Activated T-cell treated with anti-CD3 and anti-CD28 coated beads for 1 hour (primary cell): ENCODE results near the gene PRLR.
"Not testable (repeated sequence)": the region's sequence is repeated elsewhere in the genome, so short reads cannot be mapped to it uniquely, and the experiment has no call there.

Experiments
- DNase-seq: peaks from one replicate; pipeline ENCODE4 v3.0.0-alpha.2; 2020; ENCODE audit warnings: low read depth

The PRLR gene

GRCh38 chr5:35230038-35230611 lies at the start of gene PRLR:
Gene PRLR, minus strand, starts transcription at chr5:35230487. Its CDS starts 140,867 bp downstream, at chr5:35089620.
- no peak for DNase-seq

- no peak for DNase-seq
Observed at GRCh38 chr5:35274839-35275509, 44.7 kb upstream of the PRLR start.

DNA sequence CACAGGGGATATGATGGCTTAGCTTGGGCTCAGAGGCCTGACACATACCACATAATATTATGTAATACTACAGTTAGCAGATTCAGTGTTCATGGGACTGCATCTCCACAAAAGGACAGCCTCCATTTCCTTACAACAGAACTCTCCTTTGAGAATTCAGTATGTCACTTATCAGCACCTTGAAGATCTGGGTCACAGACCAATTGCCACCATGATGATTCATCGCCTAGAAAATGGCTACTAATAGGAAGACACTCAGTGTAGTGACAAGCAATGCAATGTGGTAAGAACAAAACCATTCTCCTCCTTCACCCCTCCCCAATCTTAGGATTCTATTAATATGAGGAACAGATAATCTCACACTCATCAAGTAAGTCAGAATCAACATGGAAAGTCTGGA lies 38.7 kb upstream of the PRLR start:
- no peak for DNase-seq

DNA sequence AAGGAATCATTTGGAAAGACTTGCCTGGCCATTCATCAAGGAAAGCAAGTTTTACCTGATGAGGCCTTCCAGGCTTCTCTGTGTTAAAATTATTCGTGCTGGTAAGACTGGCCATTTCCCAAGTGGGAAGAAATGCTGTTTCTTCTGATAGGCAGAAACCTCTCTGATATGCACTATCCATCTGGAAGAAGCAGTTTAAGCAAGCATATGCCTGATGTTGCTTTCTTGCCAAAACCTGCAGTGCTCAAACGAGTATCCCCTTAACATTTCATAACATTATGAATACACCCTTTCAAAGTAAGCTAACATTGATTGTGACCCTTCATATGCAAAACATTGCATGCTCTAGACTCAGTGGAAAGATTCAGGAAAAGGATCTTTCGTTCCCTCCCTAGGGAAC lies 36.0 kb upstream of the PRLR start:
- DNase-seq = no peak

DNA sequence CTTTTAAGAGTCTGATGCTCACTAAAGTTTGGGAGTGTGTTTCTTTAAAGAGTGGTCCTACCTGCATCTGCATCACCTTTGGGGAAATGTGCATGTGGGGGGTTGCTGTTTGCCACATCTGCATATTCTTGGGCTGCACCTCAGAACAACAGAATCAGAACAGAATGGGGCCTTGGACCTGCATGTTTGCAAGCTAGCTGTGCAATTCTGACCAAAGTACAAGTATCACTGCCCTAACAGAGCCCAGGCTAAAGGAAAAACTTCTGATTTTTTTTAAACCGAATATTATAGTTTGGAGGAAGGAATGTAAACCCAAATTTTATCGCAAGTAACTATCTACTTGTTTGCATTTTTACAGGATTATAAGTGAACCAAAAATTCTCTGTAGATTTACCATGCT lies 34.2 kb upstream of the PRLR start:
- DNase-seq = no peak

GRCh38 chr5:35263266-35263877 lies 33.1 kb upstream of the PRLR start:
- no peak for DNase-seq

- DNase-seq = no peak
Observed at GRCh38 chr5:35253582-35253981, 23.3 kb upstream of the PRLR start.

GRCh38 chr5:35252963-35253362 lies 22.7 kb upstream of the PRLR start:
- DNase-seq = no peak

DNA sequence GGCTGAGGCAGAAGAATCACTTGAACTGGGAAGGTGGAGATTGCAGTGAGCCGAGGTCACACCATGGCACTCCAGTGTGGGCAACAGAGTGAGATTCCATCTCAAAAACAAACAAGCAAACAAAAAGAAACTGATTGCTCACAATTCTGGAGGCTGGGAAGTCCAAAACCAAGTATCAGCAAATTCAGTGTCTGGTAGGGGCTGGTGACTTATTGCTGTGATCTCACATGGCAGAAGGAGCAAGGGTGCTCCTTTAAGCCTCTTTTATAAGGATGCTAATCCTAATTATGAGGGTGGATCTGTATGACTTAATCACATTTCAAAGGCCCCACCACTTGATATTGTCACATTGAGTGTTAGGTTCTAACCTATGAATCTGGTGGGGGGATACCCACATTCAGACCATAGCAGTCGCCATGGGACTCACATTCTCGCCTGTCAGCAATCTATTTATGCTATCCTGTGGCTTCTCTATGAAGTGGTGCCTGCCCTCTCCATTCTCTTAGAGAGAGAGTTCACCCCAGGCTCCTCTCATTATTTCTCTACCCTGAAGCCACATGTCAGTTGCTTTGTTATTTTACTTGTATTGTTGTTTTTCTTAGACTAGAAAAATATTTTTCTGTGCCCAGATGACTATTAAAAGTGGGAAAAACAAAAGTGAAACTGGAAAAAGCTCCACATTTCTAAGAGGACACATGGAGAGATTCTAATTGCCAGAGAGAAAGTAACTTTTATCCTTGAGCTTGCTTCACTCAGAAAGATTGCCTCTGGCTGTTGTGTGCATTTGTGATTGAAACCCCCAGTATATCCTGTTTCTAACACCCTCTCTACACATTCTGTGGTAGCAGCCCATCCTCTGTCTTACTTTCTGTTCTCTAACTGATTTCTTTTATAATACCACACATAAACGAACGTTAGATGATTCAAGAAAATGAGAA lies 18.8 kb upstream of the PRLR start:
- DNase-seq = no peak

GRCh38 chr5:35247648-35248034 lies 17.4 kb upstream of the PRLR start:
- DNase-seq = no peak

DNA sequence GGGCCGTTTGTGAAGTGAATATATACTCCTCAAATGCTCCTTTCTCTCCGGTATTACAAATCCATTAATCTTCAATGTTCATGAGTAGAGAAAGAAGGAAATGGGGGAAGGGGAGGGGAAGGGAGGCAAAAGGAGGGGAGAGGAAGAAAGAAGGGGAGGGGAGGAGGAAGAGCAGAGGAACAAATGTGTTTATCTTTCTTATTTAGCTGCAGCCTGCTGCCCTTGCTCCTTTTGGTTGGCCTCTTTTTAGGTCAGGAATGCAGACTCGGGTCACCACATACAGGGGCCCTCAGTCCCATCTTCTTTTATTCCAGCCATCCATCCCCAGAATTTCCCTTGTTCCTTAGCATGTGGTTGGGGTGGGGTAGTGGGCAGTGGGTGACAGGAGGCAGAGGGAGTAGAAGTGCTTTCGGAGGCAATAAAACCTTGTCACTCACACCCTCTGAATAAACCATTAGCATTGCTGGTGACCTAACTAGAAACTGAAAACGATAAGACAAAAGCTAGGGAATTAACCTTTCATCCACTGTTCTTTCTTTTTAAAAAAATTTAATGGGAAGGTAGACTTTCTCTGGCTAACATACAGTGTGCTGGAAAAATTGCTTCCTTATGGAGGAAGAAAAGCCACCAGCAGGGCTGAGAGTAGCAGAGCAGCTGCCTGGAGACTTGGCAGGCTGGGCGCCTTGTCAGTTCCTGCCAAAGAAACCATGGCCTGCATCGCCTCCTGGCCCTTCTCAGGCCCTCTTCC lies 16.8 kb upstream of the PRLR start:
- DNase-seq = no peak

DNA sequence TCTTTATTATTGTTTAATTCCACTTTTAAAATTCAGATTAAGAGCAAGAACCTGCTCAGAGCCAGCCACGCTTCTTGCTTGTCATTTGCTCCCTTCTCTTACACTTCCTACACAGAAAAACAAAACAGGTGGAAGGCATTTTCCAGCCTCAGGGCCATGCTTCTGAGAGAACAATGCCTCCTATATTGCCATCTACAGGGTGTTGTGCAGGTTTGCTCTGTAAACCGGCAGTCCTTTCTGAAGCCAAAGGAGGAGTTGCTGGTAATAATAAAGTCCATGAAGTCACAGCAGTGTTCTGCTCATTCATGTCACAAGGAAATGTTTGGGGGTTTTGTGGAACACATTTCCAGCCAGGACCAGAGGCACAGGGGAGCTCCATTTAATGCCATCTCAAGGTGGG lies 16.1 kb upstream of the PRLR start:
- no peak for DNase-seq

DNA sequence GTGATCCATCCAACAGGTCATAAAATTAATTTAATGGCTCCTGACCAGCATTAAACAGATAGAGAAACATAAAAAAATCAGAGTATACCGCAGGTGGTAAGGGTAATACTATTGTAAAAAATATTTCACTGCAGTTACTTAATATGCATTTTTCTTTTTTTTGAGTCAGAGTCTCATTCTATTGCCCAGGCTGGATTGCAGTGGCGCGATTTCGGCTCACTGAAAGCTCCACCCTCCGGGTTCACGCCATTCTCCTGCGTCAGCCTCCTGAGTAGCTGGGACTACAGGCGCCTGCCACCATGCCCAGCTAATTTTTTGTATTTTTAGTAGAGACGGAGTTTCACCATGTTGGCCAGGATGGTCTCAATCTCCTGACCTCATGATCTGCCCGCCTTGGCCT lies 15.1 kb upstream of the PRLR start:
- not testable (repeated sequence) for DNase-seq

GRCh38 chr5:35244171-35244570 lies 13.9 kb upstream of the PRLR start:
- no peak for DNase-seq

DNA sequence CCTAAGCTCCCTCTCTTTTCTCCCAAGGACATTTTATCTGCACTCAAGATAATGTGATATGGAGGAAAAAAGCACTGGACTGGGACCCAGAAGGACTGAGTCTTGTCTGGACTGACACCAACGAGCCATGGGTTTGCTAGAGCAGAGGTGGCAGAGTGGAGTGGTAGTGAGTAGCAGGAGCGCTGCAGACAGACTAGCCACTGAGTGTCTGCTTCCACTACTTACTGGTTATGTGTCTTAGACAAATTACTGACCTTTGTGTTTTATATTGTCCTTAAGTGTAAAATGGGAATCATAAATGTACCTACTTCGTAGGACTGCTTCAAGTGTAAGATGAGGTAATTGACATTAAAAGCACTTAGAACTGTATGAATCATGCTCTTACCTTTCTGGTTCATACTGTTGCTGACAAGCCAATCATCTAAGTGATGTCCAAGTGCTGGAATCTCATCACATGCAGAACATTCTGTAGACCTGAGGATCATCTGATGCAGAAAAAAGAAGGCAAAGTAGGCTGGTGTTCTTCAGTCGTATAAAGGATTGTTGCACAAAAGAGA lies 12.5 kb upstream of the PRLR start:
- DNase-seq = no peak

DNA sequence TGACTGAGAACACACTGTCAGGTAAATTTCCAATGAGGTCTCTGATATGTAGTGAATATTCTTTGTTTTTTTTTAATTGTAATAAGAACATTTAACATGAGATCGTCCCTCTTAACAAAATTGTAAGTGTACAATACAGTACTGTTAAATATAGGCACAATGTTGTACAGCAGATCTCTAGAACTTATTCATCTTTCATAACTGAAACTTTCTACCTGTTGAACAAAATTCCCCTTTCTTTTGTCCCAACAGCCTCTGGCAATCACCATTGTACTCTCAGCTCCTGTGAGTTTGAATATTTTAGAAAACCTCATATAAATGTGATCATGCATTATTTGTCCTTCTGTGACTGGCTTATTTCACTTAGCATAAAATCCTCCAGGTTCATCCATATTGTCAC lies 10.6 kb upstream of the PRLR start:
- DNase-seq = no peak

- DNase-seq = no peak
Observed at GRCh38 chr5:35239911-35240610, 9.8 kb upstream of the PRLR start.

GRCh38 chr5:35239476-35239875 lies 9.2 kb upstream of the PRLR start:
- no peak for DNase-seq

DNA sequence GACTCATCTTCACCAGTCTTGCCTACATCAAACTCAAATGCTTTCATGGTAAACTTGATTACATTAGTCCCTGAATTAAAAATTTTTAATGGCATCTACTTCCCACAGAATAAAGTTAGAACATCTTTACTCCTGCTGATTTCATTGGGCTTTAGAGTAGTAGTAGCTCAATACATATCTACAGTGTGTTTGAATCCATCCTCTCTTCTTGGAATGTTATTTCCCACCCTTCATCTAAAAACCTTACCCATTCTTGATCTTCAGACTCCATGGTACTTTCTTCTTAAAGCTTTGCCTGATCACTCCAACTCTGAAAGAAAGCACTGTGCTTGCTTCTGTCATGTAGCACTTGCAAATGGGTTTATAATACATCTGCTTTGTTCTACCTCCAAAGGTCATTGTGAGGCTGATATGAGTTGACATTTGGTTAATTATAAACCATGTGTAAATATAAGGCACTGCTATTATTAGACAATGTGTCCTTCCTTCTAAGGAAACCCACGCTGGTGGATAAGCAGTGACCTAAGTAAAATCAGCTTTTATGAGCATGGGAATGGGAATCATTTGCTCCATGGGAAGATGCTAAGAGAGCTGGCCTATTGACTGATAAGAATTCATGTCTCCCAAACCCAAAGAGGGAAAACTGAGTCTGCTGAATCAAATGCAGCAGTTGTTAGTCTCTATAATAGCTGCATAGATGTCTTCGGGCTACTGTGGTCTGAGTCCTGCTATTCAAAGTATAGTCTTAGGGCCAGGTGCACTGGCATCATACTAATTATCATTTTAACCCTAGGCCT lies 7.5 kb upstream of the PRLR start:
- DNase-seq = no peak

GRCh38 chr5:35236770-35237169 lies 6.5 kb upstream of the PRLR start:
- DNase-seq = no peak
